HepG2 (cell line): ENCODE measurements around the gene POLA1. TPM values are rescaled to one million over a fixed set of nuclear protein-coding genes. Genes with fewer than 3 reads are reported as not detected.

ENCODE experiments used
- ATAC-seq: fragments of 200-7000 bp; cut with Tn5 transposase; 3 replicates; pipeline ENCODE4 v1.9.1; 2020; ENCODE audit warnings: mild to moderate bottlenecking, moderate library complexity
- BruUV-seq: library from RNA; stranded (reverse); fragments of 400-500 nt; replicated peaks from 2 replicates; lab custom pipeline; 2021; lab: Mats Ljungman, UMichigan
- CTCF ChIA-PET: fragments of 300-600 bp; formaldehyde crosslinking; extraction: SDS; loops from one replicate; lab custom pipeline; 2021; ENCODE audit warnings: low total read pairs, inconsistent platforms, low intra/inter-chr PET ratio; lab: Yijun Ruan, JAX
- POLR2A ChIA-PET: fragments of 350-600 bp; sonication (Branson Sonifier 250); formaldehyde crosslinking; loops from one replicate; lab custom pipeline; 2020; ENCODE audit warnings: antibody characterized with exemption, inconsistent platforms; lab: Yijun Ruan, JAX
- DNase-seq: peaks from one replicate; pipeline ENCODE4 v3.0.0-alpha.2; 2015; ENCODE audit warnings: low spot score
- FAIRE-seq: peaks from 3 replicates; lab custom pipeline; 2011; peaks lifted over from hg19 to GRCh38; lab: Jason Lieb, UNC
- H2AFZ ChIP-seq: one replicate; pipeline ENCODE4 v1.6.1; 2011; ENCODE audit warnings: low read length, inconsistent platforms
- H3K27ac ChIP-seq: fragments of 300-600 bp; 3 replicates; pipeline ENCODE4 v1.8.0; 2011; ENCODE audit warnings: mixed run types, mild to moderate bottlenecking, mixed read lengths, low read length, inconsistent platforms; ENCODE audit not compliant: insufficient read depth; ENCODE audit errors: extremely low read length
- H3K27me3 ChIP-seq, 2 experiments: fragments of 200-600 bp in 1 of 2; 2 replicates in 1 of 2; 3 replicates in 1 of 2; pipeline versions ENCODE4 v1.6.0 to v1.8.0; 2011; ENCODE audit warnings: low read length in 2 of 2, mild to moderate bottlenecking in 2 of 2, moderate library complexity in 2 of 2, inconsistent platforms in 1 of 2; ENCODE audit not compliant: insufficient read depth in 2 of 2, control insufficient read depth in 1 of 2
- H3K36me3 ChIP-seq, 2 experiments: fragments of 200-600 bp in 1 of 2; replicated peaks in 1 of 2; 2 replicates in 1 of 2; 3 replicates in 1 of 2; pipeline versions ENCODE4 v1.5.1 to v1.8.0; 2011; ENCODE audit warnings: low read length in 2 of 2, inconsistent platforms in 1 of 2; ENCODE audit not compliant: insufficient read depth in 2 of 2, control insufficient read depth in 1 of 2
- H3K4me1 ChIP-seq: 2 replicates; pipeline ENCODE4 v1.5.1; 2012; ENCODE audit warnings: low read length, inconsistent platforms; ENCODE audit not compliant: insufficient read depth
- H3K4me2 ChIP-seq: 2 replicates; pipeline ENCODE4 v1.6.0; 2011; ENCODE audit warnings: low read depth, low read length, inconsistent platforms
- H3K4me3 ChIP-seq, 3 experiments: fragments of 200-600 bp in 1 of 3; sonication (generic), shearing (Covaris generic) in 1 of 3; replicated peaks in 1 of 3; 2 replicates each; pipeline ENCODE4 v1.5.1; 2011 to 2016; ENCODE audit warnings: low read length in 3 of 3, inconsistent platforms in 2 of 3, low read depth in 2 of 3, mild to moderate bottlenecking in 2 of 3, control low read depth in 1 of 3, mixed read lengths in 1 of 3; ENCODE audit not compliant: insufficient read depth in 1 of 3
- H3K79me2 ChIP-seq: one replicate; pipeline ENCODE4 v1.6.1; 2011; ENCODE audit warnings: low read length, inconsistent platforms; ENCODE audit not compliant: insufficient read depth
- H3K9ac ChIP-seq: 2 replicates; pipeline ENCODE4 v1.6.0; 2011; ENCODE audit warnings: mild to moderate bottlenecking, low read depth, low read length, inconsistent platforms; ENCODE audit not compliant: insufficient read depth
- H3K9me3 ChIP-seq: 2 replicates; pipeline ENCODE4 v1.5.1; 2012; ENCODE audit warnings: mild to moderate bottlenecking, low read length
- H4K20me1 ChIP-seq: 2 replicates; pipeline ENCODE4 v1.6.0; 2011; ENCODE audit warnings: inconsistent platforms, mild to moderate bottlenecking, low read length, moderate library complexity; ENCODE audit not compliant: insufficient read depth
- ATAD3A ChIP-seq: sonication (generic); formaldehyde crosslinking; IDR thresholded peaks from 2 replicates; pipeline ENCODE4 v1.4.0; 2020; ENCODE audit warnings: missing genetic modification reagents
- FUBP1 ChIP-seq: sonication (generic); formaldehyde crosslinking; IDR thresholded peaks from 2 replicates; pipeline ENCODE4 v1.5.1; 2020; ENCODE audit warnings: missing genetic modification reagents, mild to moderate bottlenecking, borderline replicate concordance
- GABPB1 ChIP-seq: IDR thresholded peaks from 2 replicates; pipeline ENCODE4 v1.6.1; 2016; ENCODE audit warnings: mild to moderate bottlenecking, missing genetic modification reagents, moderate library complexity, missing compliant biosample characterization
- GPN1 ChIP-seq: sonication (generic); formaldehyde crosslinking; IDR thresholded peaks from 2 replicates; pipeline ENCODE4 v1.5.1; 2020; ENCODE audit warnings: missing genetic modification reagents, borderline replicate concordance
- MEIS1 ChIP-seq: sonication (generic); formaldehyde crosslinking; IDR thresholded peaks from 2 replicates; pipeline ENCODE4 v1.9.0; 2021; ENCODE audit warnings: mild to moderate bottlenecking, missing genetic modification reagents, moderate library complexity, borderline replicate concordance
- XRCC5 ChIP-seq: fragments of 200-400 bp; formaldehyde crosslinking; optimal IDR thresholded peaks from 2 replicates; pipeline ENCODE3; 2017; ENCODE audit warnings: mild to moderate bottlenecking, low read length
- ZNF615 ChIP-seq: sonication (generic); formaldehyde crosslinking; IDR thresholded peaks from 2 replicates; pipeline ENCODE4 v1.5.0; 2020; ENCODE audit warnings: mild to moderate bottlenecking, missing genetic modification reagents, borderline replicate concordance
- ZNF691 ChIP-seq: sonication (generic); formaldehyde crosslinking; IDR thresholded peaks from 2 replicates; pipeline ENCODE4 v1.4.0; 2020; ENCODE audit warnings: missing genetic modification reagents, low read depth, mild to moderate bottlenecking, borderline replicate concordance
- WGBS: methylation state at CpG from one replicate; pipeline ENCODE4 v1.1.6; 2017; ENCODE audit warnings: low lambda C conversion rate; 5-methylcytosine and 5-hydroxymethylcytosine counted together
- in situ Hi-C: cut with HindIII; loops from 2 replicates; pipeline ENCODE4 v1.10.0; 2017; ENCODE audit warnings: low pct_unique_long_range_greater_than_20kb; ENCODE audit not compliant: extremely low pct_ligation_motif_present
- intact Hi-C: fragments of 100-400 bp; cut with micrococcal nuclease; formaldehyde crosslinking; loops from one replicate; pipeline ENCODE4 v1.10.0; 2022; ENCODE audit not compliant: unreplicated experiment
- polyA plus RNA-seq, 8 experiments: library from polyadenylated mRNA; depleted of rRNA in 3 of 8; stranded (reverse) in 7 of 8; unstranded in 1 of 8; fragments of >200 nt; fragmentation: Illumina TruSeq in 4 of 8; extraction: Trizol in 4 of 8; gene quantifications; 2 replicates each; pipeline versions ENCODE4 v1.2.1 to v1.2.3, GENCODE V29; 2011 to 2016; ENCODE audit warnings: low read depth in 4 of 8, missing spikeins in 1 of 8, mixed read lengths in 1 of 8; ENCODE audit not compliant: insufficient read depth in 1 of 8
- total RNA-seq, 5 experiments: library from RNA; depleted of rRNA; stranded (reverse); fragments of >200 nt; fragmentation: Illumina TruSeq; extraction: Trizol; gene quantifications; 2 replicates each; pipeline ENCODE4 v1.2.3, GENCODE V29; 2016; ENCODE audit warnings: low read depth in 1 of 5
- TF ChIP-seq, protein P1 (sequence below): sonication (generic); formaldehyde crosslinking; IDR thresholded peaks from 2 replicates; pipeline ENCODE4 v1.4.0; 2020; ENCODE audit warnings: mild to moderate bottlenecking, missing genetic modification reagents

POLA1 gene
- total and polyA plus RNA-seq, 2 of the 13 experiments (the other 11 are each of a cell fraction or from before 2014, with no cell fraction given), result 3.3 to 26.5 TPM

GRCh38 chrX:25004040-25004439 lies 310.3 kb downstream of the POLA1 start:
- Histone ChIP-seq H2AFZ (no peak overlapping the region), H3K79me2 (no peaks in the 10 kb centered on the region), H3K4me3 (no peak overlapping the region), H3K27me3 (peaks cover 2 to 31% of the 10 kb centered on the region in 2 experiments; a peak in 2 of 5 replicates), H4K20me1 (no peaks in the 10 kb centered on the region), H3K27ac (no peak overlapping the region), H3K9ac (no peak overlapping the region), H3K4me2 (no peak overlapping the region), H3K36me3 (no peaks in the 10 kb centered on the region), H3K4me1 (peaks cover 6% of the 10 kb centered on the region; the same call in 1 of the 2 replicates), H3K9me3 (no peaks in the 10 kb centered on the region)
- WGBS, result 75% methylated on average over 10 of the region's 10 CpGs
- FAIRE-seq (no peak), ATAC-seq (no peak), DNase-seq (no peak)
- POLR2A ChIA-PET, result no interaction called here
- CTCF ChIA-PET, result no interaction called here
- in situ Hi-C loops (no loop called here), intact Hi-C loops (no loop called here)
- no TSS peak for BruUV-seq
- TF ChIP-seq XRCC5 (no peak), MEIS1 (no peak), ATAD3A (no peak), GPN1 (CRISPR knock-in tag) (no peak), ZNF691 (no peak), ZNF615 (CRISPR knock-in tag) (no peak), FUBP1 (CRISPR knock-in tag) (no peak), GABPB1 (CRISPR knock-in tag) (no peak)
- TF ChIP-seq, protein P1, sequence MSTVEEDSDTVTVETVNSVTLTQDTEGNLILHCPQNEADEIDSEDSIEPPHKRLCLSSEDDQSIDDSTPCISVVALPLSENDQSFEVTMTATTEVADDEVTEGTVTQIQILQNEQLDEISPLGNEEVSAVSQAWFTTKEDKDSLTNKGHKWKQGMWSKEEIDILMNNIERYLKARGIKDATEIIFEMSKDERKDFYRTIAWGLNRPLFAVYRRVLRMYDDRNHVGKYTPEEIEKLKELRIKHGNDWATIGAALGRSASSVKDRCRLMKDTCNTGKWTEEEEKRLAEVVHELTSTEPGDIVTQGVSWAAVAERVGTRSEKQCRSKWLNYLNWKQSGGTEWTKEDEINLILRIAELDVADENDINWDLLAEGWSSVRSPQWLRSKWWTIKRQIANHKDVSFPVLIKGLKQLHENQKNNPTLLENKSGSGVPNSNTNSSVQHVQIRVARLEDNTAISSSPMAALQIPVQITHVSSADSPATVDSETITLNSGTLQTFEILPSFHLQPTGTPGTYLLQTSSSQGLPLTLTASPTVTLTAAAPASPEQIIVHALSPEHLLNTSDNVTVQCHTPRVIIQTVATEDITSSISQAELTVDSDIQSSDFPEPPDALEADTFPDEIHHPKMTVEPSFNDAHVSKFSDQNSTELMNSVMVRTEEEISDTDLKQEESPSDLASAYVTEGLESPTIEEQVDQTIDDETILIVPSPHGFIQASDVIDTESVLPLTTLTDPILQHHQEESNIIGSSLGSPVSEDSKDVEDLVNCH (CRISPR knock-in tag), result no peak
